IMR-90 (cell line): ENCODE data around the gene KLK8. TPM values are rescaled to one million over a fixed set of nuclear protein-coding genes. Genes with fewer than 3 reads are reported as not detected.

Source experiments
- ATAC-seq: fragments of 200-7000 bp; cut with Tn5 transposase; 2 replicates; pipeline ENCODE4 v1.9.1; 2020; ENCODE audit warnings: low read depth, mild to moderate bottlenecking, moderate library complexity
- BruUV-seq: library from RNA; stranded (reverse); fragments of 400-500 nt; replicated peaks from 2 replicates; lab custom pipeline; 2021; lab: Mats Ljungman, UMichigan
- CTCF ChIA-PET: fragments of 300-600 bp; formaldehyde crosslinking; extraction: SDS; loops from one replicate; lab custom pipeline; 2021; ENCODE audit warnings: antibody characterized with exemption; lab: Yijun Ruan, JAX
- POLR2A ChIA-PET: fragments of 300-600 bp; sonication (Branson Sonifier 250); formaldehyde crosslinking; loops from one replicate; lab custom pipeline; 2022; ENCODE audit warnings: antibody characterized with exemption; ENCODE audit not compliant: unreplicated experiment; lab: Charles Lee
- DNase-seq: peaks from one replicate; pipeline ENCODE4 v3.0.0; 2013
- H2AFZ ChIP-seq: replicated peaks from 2 replicates; pipeline ENCODE3; 2013; ENCODE audit warnings: low read length, mild to moderate bottlenecking; ENCODE audit not compliant: poor library complexity
- H2AK5ac ChIP-seq: 2 replicates; pipeline ENCODE4 v1.6.1; 2013; ENCODE audit warnings: low read depth, low read length, inconsistent platforms
- H2AK9ac ChIP-seq: replicated peaks from 2 replicates; pipeline ENCODE3; 2013; ENCODE audit warnings: mild to moderate bottlenecking, low read depth, low read length, moderate library complexity; ENCODE audit not compliant: poor library complexity
- H2BK120ac ChIP-seq: 2 replicates; pipeline ENCODE4 v1.6.1; 2013; ENCODE audit warnings: low read depth, low read length, inconsistent platforms
- H2BK15ac ChIP-seq: 3 replicates; pipeline ENCODE4 v1.6.1; 2013; ENCODE audit warnings: low read depth, low read length, inconsistent platforms
- H2BK20ac ChIP-seq: 2 replicates; pipeline ENCODE4 v1.6.1; 2013; ENCODE audit warnings: low read depth, mild to moderate bottlenecking, inconsistent platforms, low read length, moderate library complexity
- H2BK5ac ChIP-seq: 2 replicates; pipeline ENCODE4 v1.6.1; 2013; ENCODE audit warnings: mild to moderate bottlenecking, low read depth, low read length, inconsistent platforms; ENCODE audit not compliant: poor library complexity, severe bottlenecking
- H3K14ac ChIP-seq: replicated peaks from 2 replicates; pipeline ENCODE4 v1.6.1; 2013; ENCODE audit warnings: low read depth, low read length, inconsistent platforms
- H3K18ac ChIP-seq: 2 replicates; pipeline ENCODE4 v1.6.1; 2013; ENCODE audit warnings: low read depth, low read length, control low read depth
- H3K23ac ChIP-seq: 2 replicates; pipeline ENCODE4 v1.6.1; 2013; ENCODE audit warnings: low read depth, low read length, inconsistent platforms
- H3K27ac ChIP-seq: 2 replicates; pipeline ENCODE4 v1.5.1; 2013; ENCODE audit warnings: mild to moderate bottlenecking, control low read depth, low read length; ENCODE audit not compliant: insufficient read depth
- H3K27me3 ChIP-seq: 2 replicates; pipeline ENCODE4 v1.6.1; 2013; ENCODE audit warnings: low read length; ENCODE audit not compliant: control insufficient read depth, insufficient read depth
- H3K36me3 ChIP-seq: 2 replicates; pipeline ENCODE4 v1.6.1; 2013; ENCODE audit warnings: low read length, mixed read lengths; ENCODE audit not compliant: control insufficient read depth, insufficient read depth
- H3K4ac ChIP-seq: 2 replicates; pipeline ENCODE4 v1.6.1; 2013; ENCODE audit warnings: low read depth, low read length, inconsistent platforms
- H3K4me1 ChIP-seq: 2 replicates; pipeline ENCODE4 v1.6.1; 2013; ENCODE audit warnings: low read length, mixed read lengths; ENCODE audit not compliant: control insufficient read depth, insufficient read depth
- H3K4me2 ChIP-seq: 2 replicates; pipeline ENCODE4 v1.6.1; 2013; ENCODE audit warnings: low read depth, mild to moderate bottlenecking, control low read depth, low read length, moderate library complexity
- H3K4me3 ChIP-seq: 2 replicates; pipeline ENCODE4 v1.5.1; 2013; ENCODE audit warnings: low read depth, mild to moderate bottlenecking, control low read depth, low read length, moderate library complexity; ENCODE audit not compliant: insufficient read depth
- H3K56ac ChIP-seq: 2 replicates; pipeline ENCODE4 v1.6.1; 2013; ENCODE audit warnings: low read length, inconsistent platforms; ENCODE audit not compliant: insufficient read depth; ENCODE audit errors: extremely low read depth
- H3K79me1 ChIP-seq, 2 experiments: 2 replicates each; pipeline ENCODE4 v1.6.1; 2013; ENCODE audit warnings: low read length in 2 of 2, inconsistent platforms in 1 of 2, low read depth in 1 of 2
- H3K9ac ChIP-seq: 2 replicates; pipeline ENCODE4 v1.6.1; 2013; ENCODE audit warnings: low read depth, low read length, control low read depth
- H3K9me1 ChIP-seq: 2 replicates; pipeline ENCODE4 v1.6.1; 2013; ENCODE audit warnings: low read length, inconsistent platforms; ENCODE audit not compliant: insufficient read depth
- H3K9me3 ChIP-seq: 2 replicates; pipeline ENCODE4 v1.6.1; 2013; ENCODE audit warnings: low read length; ENCODE audit not compliant: control insufficient read depth, insufficient read depth
- H4K20me1 ChIP-seq: 2 replicates; pipeline ENCODE4 v1.6.1; 2013; ENCODE audit warnings: low read length, inconsistent platforms; ENCODE audit not compliant: insufficient read depth
- H4K5ac ChIP-seq: 2 replicates; pipeline ENCODE4 v1.6.1; 2013; ENCODE audit warnings: mild to moderate bottlenecking, low read depth, low read length, control low read depth
- H4K8ac ChIP-seq, 2 experiments: 2 replicates each; pipeline ENCODE4 v1.6.1; 2013; ENCODE audit warnings: low read depth in 2 of 2, low read length in 2 of 2, control low read depth in 1 of 2, inconsistent platforms in 1 of 2
- H4K91ac ChIP-seq: 2 replicates; pipeline ENCODE4 v1.6.1; 2013; ENCODE audit warnings: low read depth, low read length, inconsistent platforms; ENCODE audit not compliant: insufficient read depth
- BHLHE40 ChIP-seq: fragments of 150-350 bp; IDR thresholded peaks from 2 replicates; pipeline ENCODE4 v1.6.1; 2016; ENCODE audit warnings: mild to moderate bottlenecking, low read depth, low read length
- CEBPB ChIP-seq: IDR thresholded peaks from 2 replicates; pipeline ENCODE4 v1.6.1; 2012; ENCODE audit warnings: low read depth, low read length, improper control_type of control experiment
- CHD1 ChIP-seq: IDR thresholded peaks from 2 replicates; pipeline ENCODE4 v1.6.1; 2012; ENCODE audit warnings: low read depth, low read length, improper control_type of control experiment
- FOS ChIP-seq: fragments of 150-350 bp; IDR thresholded peaks from 2 replicates; pipeline ENCODE4 v1.6.1; 2016; ENCODE audit warnings: low read depth, low read length
- MAFK ChIP-seq: IDR thresholded peaks from 2 replicates; pipeline ENCODE4 v1.6.1; 2012; ENCODE audit warnings: low read depth, low read length, improper control_type of control experiment
- MAZ ChIP-seq: IDR thresholded peaks from 2 replicates; pipeline ENCODE4 v1.6.1; 2012; ENCODE audit warnings: low read depth, mild to moderate bottlenecking, low read length, improper control_type of control experiment, moderate library complexity, borderline replicate concordance
- MXI1 ChIP-seq: IDR thresholded peaks from 2 replicates; pipeline ENCODE4 v1.6.1; 2012; ENCODE audit warnings: low read depth, mild to moderate bottlenecking, low read length, moderate library complexity, borderline replicate concordance
- NFE2L2 ChIP-seq: fragments of 150-350 bp; IDR thresholded peaks from 2 replicates; pipeline ENCODE4 v1.6.1; 2016; ENCODE audit warnings: low read depth, mild to moderate bottlenecking, low read length
- POLR2A ChIP-seq: IDR thresholded peaks from 2 replicates; pipeline ENCODE4 v1.6.1; 2012; ENCODE audit warnings: mild to moderate bottlenecking, low read depth, low read length
- RAD21 ChIP-seq: IDR thresholded peaks from 2 replicates; pipeline ENCODE4 v1.6.1; 2012; ENCODE audit warnings: low read length, improper control_type of control experiment
- RCOR1 ChIP-seq: IDR thresholded peaks from 2 replicates; pipeline ENCODE4 v1.6.1; 2012; ENCODE audit warnings: mild to moderate bottlenecking, low read length, improper control_type of control experiment; ENCODE audit not compliant: insufficient replicate concordance
- RFX5 ChIP-seq: IDR thresholded peaks from 2 replicates; pipeline ENCODE4 v1.8.0; 2012; ENCODE audit warnings: low read depth, mild to moderate bottlenecking, low read length, moderate library complexity
- SMC3 ChIP-seq: fragments of 150-350 bp; IDR thresholded peaks from 2 replicates; pipeline ENCODE4 v1.6.1; 2016; ENCODE audit warnings: low read depth, mild to moderate bottlenecking, antibody characterized with exemption, low read length, moderate library complexity
- WGBS, 2 experiments: methylation state at CpG; one replicate each; pipeline versions ENCODE4 v1.1.5 to v1.1.7; 2013; ENCODE audit warnings: missing lambda C conversion rate in 2 of 2; ENCODE audit not compliant: insufficient read length in 1 of 2; ENCODE audit errors: extremely low coverage in 2 of 2; 5-methylcytosine and 5-hydroxymethylcytosine counted together
- dilution Hi-C: fragments of 300-500 bp; cut with HindIII; formaldehyde crosslinking; loops from one replicate; pipeline ENCODE4 v1.14.3; 2018; ENCODE audit warnings: low sequenced_read_pairs; ENCODE audit not compliant: unreplicated experiment
- in situ Hi-C: fragments of 300-500 bp; cut with MboI; formaldehyde crosslinking; loops from 3 replicates; pipeline ENCODE4 v1.14.3; 2019; ENCODE audit warnings: low sequenced_read_pairs, inconsistent platforms, mixed read lengths
- intact Hi-C: fragments of 100-400 bp; cut with micrococcal nuclease; formaldehyde crosslinking; loops from 2 replicates; pipeline ENCODE4 v1.10.0; 2022
- polyA plus RNA-seq, 3 experiments: library from polyadenylated mRNA; depleted of rRNA; stranded (reverse); fragments of >200 nt; gene quantifications; 2 replicates each; pipeline ENCODE4 v1.2.3, GENCODE V29; 2012; ENCODE audit warnings: low replicate concordance in 1 of 3
- total RNA-seq: library from RNA; depleted of rRNA; stranded (reverse); fragments of >200 nt; gene quantifications from 2 replicates; pipeline ENCODE4 v1.2.3, GENCODE V29; 2012
- TF ChIP-seq, protein P1 (sequence below): fragments of 150-350 bp; IDR thresholded peaks from 2 replicates; pipeline ENCODE4 v1.6.1; 2017; ENCODE audit warnings: mild to moderate bottlenecking, antibody characterized with exemption, low read length, low read depth
- TF ChIP-seq, protein P2 (sequence below): conservative IDR thresholded peaks from 2 replicates; pipeline ENCODE4 v1.5.1; 2012; ENCODE audit warnings: mild to moderate bottlenecking, low read depth, low read length, improper control_type of control experiment

KLK8 gene
- total and polyA plus RNA-seq, 2 of the 4 experiments (the other 2 are of a cell fraction) = not detected

DNA sequence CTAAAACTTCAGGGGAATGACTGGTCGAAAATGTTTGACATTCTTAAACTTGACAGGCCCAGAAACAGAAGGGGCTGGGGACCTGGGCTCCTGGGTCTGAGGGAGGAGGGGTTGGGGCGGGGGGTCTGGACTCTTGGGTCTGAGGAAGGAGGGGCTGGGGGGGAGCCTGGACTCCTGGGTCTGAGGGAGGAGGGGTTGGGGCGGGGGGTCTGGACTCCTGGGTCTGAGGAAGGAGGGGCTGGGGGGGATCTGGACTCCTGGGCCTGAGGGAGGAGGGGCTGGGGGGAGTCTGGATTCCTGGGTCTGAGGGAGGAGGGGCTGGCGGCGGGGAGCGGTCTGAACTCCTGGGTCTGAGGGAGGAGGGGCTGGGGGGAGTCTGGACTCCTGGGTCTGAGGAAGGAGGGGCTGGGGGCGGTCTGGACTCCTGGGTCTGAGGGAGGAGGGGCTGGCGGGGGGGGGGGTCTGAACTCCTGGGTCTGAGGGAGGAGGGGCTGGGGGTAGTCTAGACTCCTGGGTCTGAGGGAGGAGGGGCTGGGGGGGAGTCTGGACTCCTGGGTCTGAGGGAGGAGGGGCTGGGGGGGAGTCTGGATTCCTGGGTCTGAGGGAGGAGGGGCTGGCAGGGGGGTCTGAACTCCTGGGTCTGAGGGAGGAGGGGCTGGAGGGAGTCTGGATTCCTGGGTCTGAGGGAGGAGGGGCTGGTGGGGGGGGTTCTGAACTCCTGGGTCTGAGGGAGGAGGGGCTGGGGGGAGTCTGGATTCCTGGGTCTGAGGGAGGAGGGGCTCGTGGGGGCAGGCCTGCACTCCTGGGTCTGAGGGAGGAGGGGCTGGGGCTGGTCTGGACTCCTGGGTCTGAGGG lies 26.5 kb downstream of the KLK8 start:
- 0% methylated on average over 1 of the region's 9 CpGs; no CpG with 5 or more reads in 1 of the 2 experiments for WGBS, 2 experiments
- ATAC-seq = no peak
- no TSS peak for BruUV-seq
- TF ChIP-seq BHLHE40 = no peak
- no peak for TF ChIP-seq MAZ
- TF ChIP-seq MAFK = no peak
- no peak for TF ChIP-seq NFE2L2
- no peak for TF ChIP-seq MXI1
- no peak for TF ChIP-seq RFX5
- TF ChIP-seq POLR2A = no peak
- no peak for TF ChIP-seq CEBPB
- no peak for TF ChIP-seq SMC3
- TF ChIP-seq, protein P1, sequence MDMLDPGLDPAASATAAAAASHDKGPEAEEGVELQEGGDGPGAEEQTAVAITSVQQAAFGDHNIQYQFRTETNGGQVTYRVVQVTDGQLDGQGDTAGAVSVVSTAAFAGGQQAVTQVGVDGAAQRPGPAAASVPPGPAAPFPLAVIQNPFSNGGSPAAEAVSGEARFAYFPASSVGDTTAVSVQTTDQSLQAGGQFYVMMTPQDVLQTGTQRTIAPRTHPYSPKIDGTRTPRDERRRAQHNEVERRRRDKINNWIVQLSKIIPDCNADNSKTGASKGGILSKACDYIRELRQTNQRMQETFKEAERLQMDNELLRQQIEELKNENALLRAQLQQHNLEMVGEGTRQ = no peak
- TF ChIP-seq RCOR1 = no peak
- TF ChIP-seq FOS = no peak
- no peak for TF ChIP-seq RAD21
- TF ChIP-seq, protein P2, sequence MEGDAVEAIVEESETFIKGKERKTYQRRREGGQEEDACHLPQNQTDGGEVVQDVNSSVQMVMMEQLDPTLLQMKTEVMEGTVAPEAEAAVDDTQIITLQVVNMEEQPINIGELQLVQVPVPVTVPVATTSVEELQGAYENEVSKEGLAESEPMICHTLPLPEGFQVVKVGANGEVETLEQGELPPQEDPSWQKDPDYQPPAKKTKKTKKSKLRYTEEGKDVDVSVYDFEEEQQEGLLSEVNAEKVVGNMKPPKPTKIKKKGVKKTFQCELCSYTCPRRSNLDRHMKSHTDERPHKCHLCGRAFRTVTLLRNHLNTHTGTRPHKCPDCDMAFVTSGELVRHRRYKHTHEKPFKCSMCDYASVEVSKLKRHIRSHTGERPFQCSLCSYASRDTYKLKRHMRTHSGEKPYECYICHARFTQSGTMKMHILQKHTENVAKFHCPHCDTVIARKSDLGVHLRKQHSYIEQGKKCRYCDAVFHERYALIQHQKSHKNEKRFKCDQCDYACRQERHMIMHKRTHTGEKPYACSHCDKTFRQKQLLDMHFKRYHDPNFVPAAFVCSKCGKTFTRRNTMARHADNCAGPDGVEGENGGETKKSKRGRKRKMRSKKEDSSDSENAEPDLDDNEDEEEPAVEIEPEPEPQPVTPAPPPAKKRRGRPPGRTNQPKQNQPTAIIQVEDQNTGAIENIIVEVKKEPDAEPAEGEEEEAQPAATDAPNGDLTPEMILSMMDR = no peak
- TF ChIP-seq CHD1 = no peak

More for the DNA sequence above, 26.5 kb downstream of the KLK8 start:
- ChIA-PET POLR2A (no interaction called here), CTCF (interaction anchor here (0.7 kb wide), 1 partner anchor 44 kb away, joined by 7 read pairs; no protein-coding TSS in a partner anchor)
- dilution Hi-C loops (no loop called here), in situ Hi-C loops (no loop called here), intact Hi-C loops (no loop called here)
- Histone ChIP-seq H2BK120ac (no peak overlapping the region), H3K4ac (no peak overlapping the region), H2AK9ac (no peak overlapping the region), H3K18ac (no peak overlapping the region), H2AK5ac (no peak overlapping the region), H4K91ac (no peak overlapping the region), H3K27ac (no peak overlapping the region), H3K79me1 (no peaks in the 10 kb centered on the region), H3K27me3 (no peaks in the 10 kb centered on the region), H2BK20ac (no peak overlapping the region), H3K14ac (no peak overlapping the region), H3K4me3 (no peak overlapping the region), H4K8ac (no peak overlapping the region), H3K23ac (no peak overlapping the region), H2BK15ac (no peak overlapping the region), H3K9me1 (no peaks in the 10 kb centered on the region), H4K20me1 (no peaks in the 10 kb centered on the region), H3K9ac (no peak overlapping the region), H2BK5ac (no peak overlapping the region), H4K5ac (no peak overlapping the region), H3K56ac (no peak overlapping the region), H3K9me3 (no peaks in the 10 kb centered on the region; the same call in 1 of the 2 replicates), H3K4me2 (no peak overlapping the region), H3K4me1 (no peaks in the 10 kb centered on the region), H2AFZ (no peak overlapping the region), H3K36me3 (no peaks in the 10 kb centered on the region)
- DNase-seq = no peak
